ENCODE measurements around the gene SPIRE1. TPM values are rescaled to one million over a fixed set of nuclear protein-coding genes. Genes with fewer than 3 reads are reported as not detected.

SPIRE1 gene
- total RNA-seq, 2 donors from 2014 or later = 21.9 to 23.6 TPM

DNA sequence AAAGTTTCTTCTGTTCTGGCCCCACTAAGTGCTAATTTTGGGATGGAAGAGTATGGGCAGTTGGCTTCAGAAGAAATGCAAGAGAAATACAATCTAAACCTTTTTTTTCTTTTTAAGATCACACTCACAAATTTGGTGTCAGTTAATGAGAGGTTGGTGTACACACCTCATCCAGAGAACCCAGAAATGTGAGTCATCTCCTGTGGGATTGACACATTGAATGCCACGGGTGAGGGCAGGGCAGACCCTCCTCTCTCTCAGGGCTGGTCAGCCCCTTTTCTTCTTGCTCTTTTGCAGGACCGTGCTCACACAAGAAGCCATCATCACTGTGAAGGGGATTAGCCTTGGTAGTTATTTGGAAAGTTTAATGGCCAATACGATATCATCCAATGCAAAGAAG, 231.0 kb downstream of the SPIRE1 start:
- no peaks in the 10 kb centered on the region for H3K9me3 ChIP-seq
- DNase-seq (ENCODE audit: low spot score) = no peak
- no peak for TF ChIP-seq POLR2A (IDR thresholded peaks at IDR 0.05)
- TF ChIP-seq, protein P1, sequence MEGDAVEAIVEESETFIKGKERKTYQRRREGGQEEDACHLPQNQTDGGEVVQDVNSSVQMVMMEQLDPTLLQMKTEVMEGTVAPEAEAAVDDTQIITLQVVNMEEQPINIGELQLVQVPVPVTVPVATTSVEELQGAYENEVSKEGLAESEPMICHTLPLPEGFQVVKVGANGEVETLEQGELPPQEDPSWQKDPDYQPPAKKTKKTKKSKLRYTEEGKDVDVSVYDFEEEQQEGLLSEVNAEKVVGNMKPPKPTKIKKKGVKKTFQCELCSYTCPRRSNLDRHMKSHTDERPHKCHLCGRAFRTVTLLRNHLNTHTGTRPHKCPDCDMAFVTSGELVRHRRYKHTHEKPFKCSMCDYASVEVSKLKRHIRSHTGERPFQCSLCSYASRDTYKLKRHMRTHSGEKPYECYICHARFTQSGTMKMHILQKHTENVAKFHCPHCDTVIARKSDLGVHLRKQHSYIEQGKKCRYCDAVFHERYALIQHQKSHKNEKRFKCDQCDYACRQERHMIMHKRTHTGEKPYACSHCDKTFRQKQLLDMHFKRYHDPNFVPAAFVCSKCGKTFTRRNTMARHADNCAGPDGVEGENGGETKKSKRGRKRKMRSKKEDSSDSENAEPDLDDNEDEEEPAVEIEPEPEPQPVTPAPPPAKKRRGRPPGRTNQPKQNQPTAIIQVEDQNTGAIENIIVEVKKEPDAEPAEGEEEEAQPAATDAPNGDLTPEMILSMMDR (IDR thresholded peaks at IDR 0.05) = no peak
- TF ChIP-seq POLR2AphosphoS5 (IDR thresholded peaks at IDR 0.05) = no peak
- H3K4me1 ChIP-seq (replicated peaks) = no peaks in the 10 kb centered on the region
- intact Hi-C loops (cut with DNase I) = no loop called here
- no peak overlapping the region for H3K27ac ChIP-seq
- no peaks in the 10 kb centered on the region for H3K27me3 ChIP-seq (replicated peaks; ENCODE audit: insufficient read depth)
- 100% methylated on average over 3 of the region's 3 CpGs for WGBS
- H3K36me3 ChIP-seq = no peaks in the 10 kb centered on the region
- H3K4me3 ChIP-seq = no peak overlapping the region

DNA sequence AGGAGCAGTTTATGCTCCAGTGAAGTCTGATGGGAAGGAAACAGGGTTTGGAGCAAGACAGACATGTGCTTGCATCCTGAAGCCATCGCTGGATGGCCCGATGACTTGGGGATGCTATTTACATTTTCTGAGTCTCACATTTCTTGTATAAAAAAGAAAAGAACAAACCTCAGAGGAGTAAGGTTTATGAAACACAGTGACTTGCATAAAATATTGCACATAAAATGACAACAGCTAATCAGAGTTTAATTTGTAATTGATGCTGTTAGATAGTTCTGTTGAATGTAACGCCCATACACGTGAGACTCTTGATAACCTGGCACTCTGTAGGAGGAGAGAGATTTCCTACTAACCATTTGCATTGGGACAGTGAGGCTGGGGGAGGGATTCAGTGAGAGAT, 233.7 kb downstream of the SPIRE1 start:
- Histone ChIP-seq H3K4me1 (replicated peaks) (no peaks in the 10 kb centered on the region), H3K27me3 (replicated peaks; ENCODE audit: insufficient read depth) (no peaks in the 10 kb centered on the region), H3K9me3 (no peaks in the 10 kb centered on the region), H3K4me3 (no peak overlapping the region), H3K36me3 (no peaks in the 10 kb centered on the region), H3K27ac (no peak overlapping the region)
- TF ChIP-seq, protein P1 (IDR thresholded peaks at IDR 0.05) = no peak
- TF ChIP-seq POLR2A (IDR thresholded peaks at IDR 0.05) = no peak
- TF ChIP-seq POLR2AphosphoS5 (IDR thresholded peaks at IDR 0.05) = no peak
- whole genome bisulfite sequencing = 61% methylated on average over 4 of the region's 4 CpGs
- no peak for DNase-seq (ENCODE audit: low spot score)
- intact Hi-C loops (cut with DNase I) = no loop called here

DNA sequence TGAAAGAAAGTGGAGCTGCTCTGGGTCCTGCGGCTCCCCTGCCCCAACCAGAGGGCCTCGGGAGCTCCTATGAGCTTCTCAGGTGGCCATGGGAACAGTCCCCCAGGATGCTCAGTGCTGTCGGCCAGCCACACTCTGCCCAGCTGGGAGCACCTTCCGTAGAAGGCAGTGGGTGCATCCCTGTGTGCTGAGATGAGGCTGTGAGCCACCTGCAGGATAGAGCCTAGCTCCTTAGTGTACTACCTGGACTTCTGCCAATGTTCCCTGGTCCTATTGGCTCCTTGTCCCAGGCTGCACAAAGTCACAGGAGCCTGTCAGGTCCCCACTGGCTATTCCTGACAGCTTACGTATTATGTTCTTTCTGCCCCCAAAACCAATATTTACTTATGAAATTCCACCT, 234.1 kb downstream of the SPIRE1 start:
- H3K9me3 ChIP-seq = no peaks in the 10 kb centered on the region
- no peaks in the 10 kb centered on the region for H3K36me3 ChIP-seq
- no peak overlapping the region for H3K4me3 ChIP-seq
- no peak overlapping the region for H3K27ac ChIP-seq
- intact Hi-C loops (cut with DNase I) = no loop called here
- TF ChIP-seq POLR2AphosphoS5 (IDR thresholded peaks at IDR 0.05) = no peak
- no peak for TF ChIP-seq POLR2A (IDR thresholded peaks at IDR 0.05)
- DNase-seq (ENCODE audit: low spot score) = no peak
- WGBS = 45% methylated on average over 3 of the region's 5 CpGs
- H3K27me3 ChIP-seq (replicated peaks; ENCODE audit: insufficient read depth) = no peaks in the 10 kb centered on the region
- H3K4me1 ChIP-seq (replicated peaks) = no peaks in the 10 kb centered on the region

DNA sequence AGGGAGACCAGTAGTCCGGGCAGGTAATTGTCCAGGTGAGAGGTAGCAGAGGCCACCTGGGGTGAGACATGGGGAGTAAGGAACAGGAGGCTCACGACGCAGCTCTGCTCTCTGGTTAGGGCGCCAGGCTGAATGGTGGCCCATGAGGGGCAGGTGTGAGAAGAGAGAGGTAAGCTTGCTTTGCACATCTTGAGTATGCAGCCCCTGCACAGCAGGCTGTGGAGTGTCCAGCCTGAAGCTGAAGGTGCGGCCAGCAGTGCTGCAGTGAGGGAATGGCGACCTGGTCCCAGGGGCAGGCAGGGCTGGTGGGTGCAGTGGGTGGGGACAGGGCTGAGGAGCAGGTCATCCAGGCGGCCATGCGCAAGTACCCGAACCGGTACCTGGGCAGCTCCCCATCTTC, 234.5 kb downstream of the SPIRE1 start:
- Histone ChIP-seq H3K4me3 (no peak overlapping the region), H3K36me3 (no peaks in the 10 kb centered on the region), H3K4me1 (replicated peaks) (no peaks in the 10 kb centered on the region), H3K27me3 (replicated peaks; ENCODE audit: insufficient read depth) (no peaks in the 10 kb centered on the region), H3K27ac (no peak overlapping the region), H3K9me3 (no peaks in the 10 kb centered on the region)
- TF ChIP-seq, protein P1 (IDR thresholded peaks at IDR 0.05) = no peak
- no peak for TF ChIP-seq POLR2A (IDR thresholded peaks at IDR 0.05)
- TF ChIP-seq POLR2AphosphoS5 (IDR thresholded peaks at IDR 0.05) = no peak
- 88% methylated on average over 10 of the region's 10 CpGs for WGBS
- no peak for DNase-seq (ENCODE audit: low spot score)
- intact Hi-C loops (cut with DNase I) = no loop called here

DNA sequence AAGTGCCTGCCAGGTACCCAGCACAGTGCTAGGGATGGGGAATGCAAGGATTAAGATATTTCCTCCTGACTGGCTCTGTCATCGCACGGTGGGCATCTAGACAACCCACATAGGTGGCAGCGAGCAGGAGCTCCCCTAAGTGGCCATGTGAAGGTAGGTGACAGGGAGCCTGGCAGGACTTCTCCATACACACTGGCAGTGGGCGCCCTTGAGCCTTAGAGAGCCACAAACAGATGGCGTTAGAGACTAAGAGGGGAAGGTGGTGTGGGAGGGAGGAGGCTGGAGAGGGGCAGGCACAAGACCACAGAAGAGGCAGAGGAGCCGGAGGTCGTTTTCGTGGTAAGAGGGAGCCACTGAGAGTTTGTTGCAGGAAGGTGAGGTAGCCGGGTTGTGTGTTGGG, 235.0 kb downstream of the SPIRE1 start:
- intact Hi-C loops (cut with DNase I) = no loop called here
- 81% methylated on average over 9 of the region's 9 CpGs for WGBS
- TF ChIP-seq POLR2A (IDR thresholded peaks at IDR 0.05) = no peak
- TF ChIP-seq, protein P1 (IDR thresholded peaks at IDR 0.05) = no peak
- TF ChIP-seq POLR2AphosphoS5 (IDR thresholded peaks at IDR 0.05) = no peak
- H3K4me3 ChIP-seq = no peak overlapping the region
- H3K9me3 ChIP-seq = no peaks in the 10 kb centered on the region
- DNase-seq (ENCODE audit: low spot score) = no peak
- no peaks in the 10 kb centered on the region for H3K27me3 ChIP-seq (replicated peaks; ENCODE audit: insufficient read depth)
- H3K27ac ChIP-seq = no peak overlapping the region
- H3K4me1 ChIP-seq (replicated peaks) = no peaks in the 10 kb centered on the region
- H3K36me3 ChIP-seq = no peaks in the 10 kb centered on the region

Measured in prostate gland (tissue), 2 donors.